Endothelial cell of hepatic sinusoid (primary cell): ENCODE measurements around the gene CHRNA9.
"Not testable (repeated sequence)": the region's sequence is repeated elsewhere in the genome, so short reads cannot be mapped to it uniquely, and the experiment has no call there.

Experiments used
- in situ Hi-C: cut with HindIII; loops from 2 replicates; pipeline ENCODE4 v1.10.0; 2017; ENCODE audit warnings: low sequenced_read_pairs

CHRNA9 gene

DNA sequence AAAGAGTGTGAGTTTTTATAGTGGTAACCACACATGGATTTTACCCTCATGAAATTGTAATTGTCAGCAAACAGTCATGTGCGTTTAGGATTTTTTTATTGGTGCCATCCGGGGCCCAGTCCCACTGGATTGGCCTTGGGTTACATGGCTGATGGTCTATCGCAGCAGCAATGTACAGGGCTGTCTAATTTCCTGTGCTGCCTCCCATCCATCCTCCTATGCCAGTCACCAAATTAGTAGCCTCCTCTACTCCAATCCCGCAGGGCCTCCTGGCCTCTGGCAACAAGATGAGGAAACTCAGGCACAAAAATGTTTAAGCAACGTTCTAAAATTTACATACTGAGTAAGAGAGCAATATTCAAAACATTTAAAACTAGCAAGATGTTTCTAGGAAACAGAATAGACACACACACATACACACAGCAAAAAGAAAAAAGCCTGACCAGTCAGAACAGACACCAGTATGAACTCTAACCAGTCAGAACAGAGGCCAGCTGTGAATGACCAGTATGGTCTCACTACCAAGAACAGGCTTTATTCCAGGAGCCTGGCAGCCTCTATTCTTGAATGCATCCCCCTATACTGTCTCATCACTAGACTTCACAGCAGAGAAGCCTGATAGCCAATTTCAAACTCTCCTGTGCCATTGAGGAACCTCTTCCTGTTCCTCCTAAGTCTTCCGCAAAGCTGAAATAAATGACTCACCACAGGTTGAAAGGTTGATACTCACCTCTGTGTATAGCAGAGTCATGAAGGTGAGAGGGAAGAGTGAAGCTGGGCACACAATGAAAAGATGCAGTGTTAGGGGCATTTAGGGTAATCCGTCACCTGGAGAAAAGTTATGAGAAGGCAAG lies 42.6 kb downstream of the CHRNA9 start:
- in situ Hi-C loops, result no loop called here

DNA sequence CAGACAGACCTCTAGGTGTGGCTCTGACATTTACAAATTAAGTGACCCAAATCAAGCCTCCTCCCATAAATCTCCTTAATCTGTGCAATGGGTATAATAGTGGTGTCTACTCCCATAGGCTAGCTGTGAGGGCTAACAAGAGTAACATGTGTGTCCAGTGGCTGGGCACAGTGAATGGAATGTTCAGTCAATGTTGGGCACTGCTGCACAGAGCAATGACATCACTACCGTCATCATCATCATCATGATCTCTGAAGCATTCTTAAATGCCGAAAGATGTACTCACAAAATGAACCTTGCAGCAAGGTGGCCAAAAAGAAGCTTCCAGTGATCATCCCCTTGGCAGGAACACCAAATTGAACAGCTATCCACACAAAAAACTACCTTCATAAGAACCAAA lies 43.5 kb downstream of the CHRNA9 start:
- in situ Hi-C loops, result no loop called here

DNA sequence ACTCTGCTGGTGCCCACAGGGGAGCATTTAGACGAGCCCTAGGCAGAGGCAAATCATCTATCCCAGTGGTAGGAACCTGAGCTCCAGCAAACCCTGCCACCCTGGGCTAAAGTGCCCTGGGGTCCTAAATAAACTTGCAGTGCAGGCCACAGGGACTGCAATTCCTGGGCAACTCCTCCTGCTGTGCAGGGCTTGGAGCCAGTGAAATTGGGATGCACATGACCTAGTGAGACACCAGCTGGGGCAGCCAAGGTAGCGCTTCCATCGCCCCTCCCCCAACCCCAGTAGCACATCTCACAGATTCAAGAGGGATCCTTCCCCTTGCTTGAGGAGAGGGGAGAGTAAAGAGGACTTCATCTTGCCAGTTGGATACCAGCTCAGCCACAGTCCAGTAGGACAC lies 44.1 kb downstream of the CHRNA9 start:
- in situ Hi-C loops, result no loop called here

DNA sequence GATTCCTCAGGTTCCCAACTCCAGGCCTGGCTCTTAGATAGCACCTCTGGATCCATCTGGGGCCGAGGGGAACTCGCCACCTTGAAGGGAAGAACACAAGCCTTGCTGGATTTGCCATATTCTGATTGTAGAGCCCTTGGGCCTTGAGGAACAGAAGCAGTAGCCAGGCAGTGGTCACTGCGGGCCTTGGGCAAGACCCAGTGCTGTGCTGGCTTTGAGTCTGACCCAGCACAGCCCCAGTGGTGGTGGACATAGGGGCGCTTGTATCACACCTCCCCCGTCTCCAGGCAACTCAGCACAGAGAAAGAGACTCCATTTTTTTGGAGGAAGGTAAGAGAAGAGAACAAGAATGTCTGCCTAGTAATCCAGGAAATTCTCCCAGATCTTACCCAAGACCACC lies 45.5 kb downstream of the CHRNA9 start:
- in situ Hi-C loops, result no loop called here

DNA sequence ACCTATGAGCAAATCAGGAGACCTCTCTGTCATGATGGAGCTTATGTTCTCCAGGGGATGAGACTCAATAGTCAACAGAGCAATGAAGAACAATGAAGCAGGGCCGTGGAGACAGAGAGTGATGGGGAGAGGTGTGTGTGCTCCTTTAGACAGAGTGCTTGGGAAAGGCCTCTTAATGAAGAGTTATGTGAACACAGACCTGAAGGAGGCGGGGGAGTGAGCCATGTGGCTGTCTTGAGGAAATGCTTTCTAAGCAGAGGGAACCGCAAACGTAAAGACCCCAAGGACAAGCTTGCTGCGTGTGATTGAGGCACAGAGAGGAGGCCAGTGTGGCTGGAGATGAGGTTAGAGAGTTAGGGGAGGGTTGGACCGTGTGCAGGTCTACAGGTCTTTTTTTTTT lies 53.1 kb downstream of the CHRNA9 start:
- in situ Hi-C loops, result no loop called here

DNA sequence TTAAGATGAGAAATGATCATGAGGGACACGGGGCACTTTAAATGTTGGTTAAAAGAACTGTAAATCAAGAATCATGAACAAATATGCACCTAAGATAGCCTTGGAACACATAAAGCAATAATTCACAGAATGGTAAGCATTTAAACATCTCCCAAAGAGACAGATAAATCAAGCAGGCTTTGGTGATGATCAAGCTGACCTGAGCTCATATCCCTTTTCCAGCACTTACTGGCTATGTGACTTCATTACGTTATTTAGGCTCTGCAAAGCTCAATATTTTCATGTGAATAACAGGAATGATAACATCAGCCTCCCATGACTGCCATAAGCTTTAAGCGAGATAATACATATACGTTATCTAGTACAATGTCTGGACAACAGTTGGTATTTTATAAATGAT lies 54.9 kb downstream of the CHRNA9 start:
- in situ Hi-C loops, result no loop called here

DNA sequence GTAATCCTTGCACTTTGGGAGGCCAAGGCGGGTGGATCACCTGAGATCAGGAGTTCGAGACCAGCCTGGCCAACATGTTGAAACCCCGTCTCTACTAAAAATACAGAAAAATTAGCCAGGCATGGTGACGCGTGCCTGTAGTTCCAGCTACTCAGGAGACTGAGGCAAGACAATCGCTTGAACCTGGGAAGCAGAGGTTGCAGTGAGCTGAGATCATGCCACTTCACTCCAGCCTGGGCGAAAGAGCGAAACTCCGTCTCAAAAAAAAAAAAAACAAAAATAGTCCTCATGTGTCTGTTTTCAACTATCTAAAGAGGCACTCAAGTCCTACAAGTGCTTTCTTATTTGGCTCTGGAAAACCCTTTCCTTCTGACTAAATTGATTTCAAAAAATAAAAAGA lies 57.1 kb downstream of the CHRNA9 start:
- in situ Hi-C loops, result not testable (repeated sequence)

DNA sequence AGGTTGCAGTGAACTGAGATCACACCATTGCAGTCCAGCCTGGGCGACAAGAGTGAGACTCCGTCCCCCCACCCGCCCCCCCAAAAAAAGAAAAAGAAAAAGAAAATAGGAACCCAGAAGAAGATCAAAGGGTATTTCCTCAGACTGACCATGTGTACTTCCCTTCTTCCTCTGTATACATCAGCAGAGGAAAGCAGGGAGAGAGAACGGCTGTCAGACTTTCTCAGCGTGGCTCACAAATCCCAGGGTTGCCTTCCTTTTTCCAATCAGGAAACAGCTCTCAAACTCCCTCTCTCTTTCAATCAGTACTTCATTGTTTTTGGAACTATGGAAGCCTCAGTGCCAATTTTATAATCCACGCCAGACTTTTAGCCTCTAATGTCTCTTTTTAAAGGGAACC lies 59.1 kb downstream of the CHRNA9 start:
- in situ Hi-C loops, result no loop called here

DNA sequence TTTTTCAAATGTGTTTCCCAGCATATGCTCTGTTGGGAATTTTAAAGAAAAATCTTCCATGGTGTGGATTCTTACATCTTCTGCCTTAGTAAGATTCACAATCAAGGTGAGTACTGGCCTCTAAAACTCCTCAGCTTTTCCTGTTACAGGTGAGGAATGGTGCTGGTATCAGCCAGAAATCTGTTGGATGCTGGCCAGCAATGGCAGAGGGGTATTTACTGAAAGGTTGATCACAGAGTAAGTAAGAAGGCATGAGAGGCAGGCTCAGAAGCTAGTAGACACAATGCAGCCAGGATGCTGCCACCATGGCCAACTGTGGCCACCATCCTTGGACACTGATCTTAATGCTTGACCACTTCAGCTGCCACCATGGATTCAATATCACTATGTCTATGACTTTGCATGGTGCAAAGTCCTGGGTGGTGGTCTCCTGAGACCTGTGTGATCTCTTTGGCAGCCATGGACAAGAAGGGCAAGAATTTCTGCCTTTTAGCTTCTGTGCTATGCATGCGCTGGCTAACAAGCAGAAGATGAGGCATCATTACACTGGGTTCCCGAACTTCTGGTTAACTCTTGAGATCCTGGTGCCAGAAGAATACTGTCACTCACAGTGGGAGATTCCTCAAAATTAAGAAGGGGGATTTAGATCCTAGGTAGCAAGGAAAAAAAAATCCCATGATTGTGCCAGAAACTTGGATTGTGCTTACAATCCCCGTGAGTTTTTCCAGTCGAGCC lies 60.2 kb downstream of the CHRNA9 start:
- in situ Hi-C loops, result no loop called here

DNA sequence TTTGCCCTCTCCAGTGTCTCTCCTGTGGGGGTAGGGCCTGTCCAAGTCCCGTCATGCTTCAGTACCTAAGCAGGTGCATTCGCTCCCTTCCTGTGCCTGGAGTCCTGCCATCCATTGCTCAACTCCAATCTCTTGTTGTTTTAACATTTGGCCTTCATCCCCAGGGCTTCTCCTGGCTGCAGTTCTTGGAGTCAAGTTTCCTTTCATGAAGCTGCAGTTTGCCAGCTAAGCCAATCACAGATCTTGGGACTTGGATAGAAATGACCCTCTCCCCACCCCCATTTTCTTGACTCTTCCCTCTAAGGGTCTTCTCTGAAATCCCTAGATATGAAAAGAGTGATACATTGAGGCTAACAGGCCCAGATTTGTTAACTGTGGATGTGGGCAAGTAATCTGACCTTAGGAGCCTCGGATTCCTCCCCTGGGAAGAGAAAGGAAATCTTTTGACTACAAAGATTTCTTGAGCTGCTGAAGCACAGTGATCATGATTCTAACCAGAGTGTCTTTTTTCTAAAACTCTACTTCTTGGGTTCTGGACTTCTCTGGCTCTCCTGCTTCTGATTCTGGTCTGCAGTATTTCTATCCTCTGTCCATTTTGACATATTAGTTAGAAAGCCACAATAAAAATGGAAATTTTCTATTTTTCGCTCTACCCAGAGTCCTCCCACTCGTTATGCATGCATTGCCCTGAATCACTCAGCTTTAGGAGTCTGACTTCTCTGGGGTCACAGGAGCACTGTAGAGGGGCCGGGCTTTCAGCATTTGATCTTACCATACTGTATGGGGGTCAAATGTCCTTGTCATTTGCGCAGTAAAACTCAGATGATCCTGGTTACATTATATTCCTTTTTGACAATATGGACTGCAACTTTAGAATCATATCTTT lies 61.0 kb downstream of the CHRNA9 start:
- in situ Hi-C loops, result no loop called here

DNA sequence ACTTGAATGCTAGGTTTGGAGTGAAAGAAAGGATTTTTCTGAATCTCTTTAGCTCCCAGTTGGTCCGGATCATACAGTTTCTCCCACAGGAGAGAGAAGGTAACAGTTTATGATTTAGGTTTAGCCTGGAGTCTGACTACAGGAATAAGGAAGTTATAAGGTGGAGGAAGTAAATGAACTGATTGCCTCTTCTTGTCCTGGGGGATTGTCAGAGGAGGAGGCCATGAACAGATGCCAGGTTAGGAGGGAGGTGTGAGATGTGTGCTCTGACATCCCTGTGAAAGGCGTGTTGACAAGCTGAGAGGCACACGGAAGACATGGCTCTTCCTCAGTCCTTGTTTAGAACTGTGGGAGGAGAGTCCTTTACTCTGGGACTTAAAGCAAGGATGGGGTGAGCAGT lies 64.4 kb downstream of the CHRNA9 start:
- in situ Hi-C loops, result no loop called here

DNA sequence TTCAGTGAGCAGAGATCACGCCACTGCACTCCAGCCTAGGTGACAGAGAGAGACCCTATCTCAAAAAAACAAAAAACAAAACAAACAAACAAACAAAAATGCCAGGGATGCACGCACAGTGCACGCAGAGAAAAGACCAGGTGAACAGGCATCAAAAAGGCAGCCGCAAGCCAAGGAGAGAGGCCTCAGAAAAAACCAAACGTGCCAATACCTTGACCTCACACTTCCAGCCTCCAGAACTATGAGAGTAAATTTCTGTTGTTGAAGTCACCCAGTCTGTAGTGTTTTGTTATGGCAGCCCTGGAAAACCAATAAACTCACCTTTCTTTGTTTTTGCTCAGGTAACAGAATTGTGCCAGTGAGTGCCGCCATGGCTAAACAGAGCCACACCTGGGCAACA lies 66.0 kb downstream of the CHRNA9 start:
- in situ Hi-C loops, result no loop called here

DNA sequence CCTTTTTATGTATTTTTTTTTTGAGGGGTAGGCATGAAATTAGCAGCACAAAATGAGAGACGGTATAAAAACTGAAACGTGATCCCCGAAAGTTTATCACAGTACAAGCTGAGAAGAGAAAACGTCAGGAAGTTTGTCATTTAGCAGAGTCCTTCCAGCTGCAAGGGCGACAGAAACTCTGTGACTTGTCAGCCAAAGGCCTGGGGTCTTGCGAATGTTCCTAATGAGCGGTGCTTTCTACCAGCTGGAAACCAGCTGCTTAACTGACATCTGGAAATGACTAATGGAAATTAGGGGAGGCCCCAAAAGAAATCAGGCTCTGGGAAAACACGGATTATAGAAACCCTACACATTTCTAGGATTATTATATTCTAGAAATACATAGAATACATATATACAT lies 66.5 kb downstream of the CHRNA9 start:
- in situ Hi-C loops, result no loop called here

DNA sequence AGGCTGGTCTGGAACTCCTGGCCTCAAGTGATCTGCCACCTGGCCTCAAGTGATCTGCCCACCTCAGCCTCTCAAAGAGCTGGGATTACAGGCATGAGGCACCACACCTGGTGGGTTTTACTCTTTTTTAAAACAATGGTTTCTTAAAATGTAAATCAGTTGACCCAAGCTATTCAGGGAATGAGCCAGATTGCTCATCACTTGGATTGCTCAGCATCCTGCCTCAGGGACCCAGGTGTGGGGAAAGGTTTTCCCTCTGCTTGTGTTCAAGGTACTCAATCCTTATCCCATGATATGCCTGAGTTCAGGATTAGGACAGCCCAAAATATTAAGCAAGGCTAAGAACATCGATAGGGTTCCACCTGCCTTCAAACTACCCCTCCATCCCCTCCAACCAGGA lies 67.4 kb downstream of the CHRNA9 start:
- in situ Hi-C loops, result no loop called here

DNA sequence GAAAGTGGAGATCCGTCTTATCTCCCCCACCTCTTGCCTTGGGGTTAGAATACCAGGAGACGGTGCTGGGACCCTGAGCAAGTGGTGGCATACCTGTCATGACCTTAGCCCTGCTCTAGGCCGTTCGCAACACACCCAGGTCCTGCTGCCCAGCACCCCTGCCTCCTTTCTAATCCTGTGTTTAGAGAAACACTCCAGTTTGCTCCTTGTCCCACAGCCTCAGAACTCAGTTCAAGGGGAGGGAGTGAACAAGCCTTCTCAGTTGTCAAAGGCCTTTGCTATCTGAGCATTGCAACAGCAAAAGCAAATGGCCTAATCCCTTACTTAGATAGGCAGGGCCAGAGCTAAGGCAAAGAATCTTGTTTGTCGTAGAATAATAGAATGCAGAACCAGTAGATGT lies 67.9 kb downstream of the CHRNA9 start:
- in situ Hi-C loops, result no loop called here
